ACC112 (cell line): ENCODE measurements around the gene LMO7.

Source experiments
- H2AFZ ChIP-seq: fragments of 200-600 bp; sonication (generic); one replicate; pipeline ENCODE4 v1.6.0; 2017; ENCODE audit warnings: antibody characterized with exemption, low read length; ENCODE audit not compliant: unreplicated experiment
- H3K27ac ChIP-seq: fragments of 200-600 bp; sonication (generic); 2 replicates; pipeline ENCODE4 v1.5.1; 2014; ENCODE audit warnings: low read depth, mild to moderate bottlenecking, antibody characterized with exemption, low read length, moderate library complexity
- H3K27me3 ChIP-seq: fragments of 200-600 bp; sonication (generic); 2 replicates; pipeline ENCODE4 v1.6.1; 2014; ENCODE audit warnings: mild to moderate bottlenecking, antibody characterized with exemption, low read length, moderate library complexity, mixed read lengths; ENCODE audit not compliant: insufficient read depth
- H3K36me3 ChIP-seq: fragments of 200-600 bp; sonication (generic); 2 replicates; pipeline ENCODE4 v1.6.1; 2016; ENCODE audit warnings: mild to moderate bottlenecking, antibody characterized with exemption, low read length, moderate library complexity, mixed read lengths; ENCODE audit not compliant: insufficient read depth
- H3K4me1 ChIP-seq: fragments of 200-600 bp; sonication (generic); one replicate; pipeline ENCODE4 v1.6.1; 2016; ENCODE audit warnings: low read length, mixed read lengths; ENCODE audit not compliant: insufficient read depth, unreplicated experiment, control insufficient read depth
- H3K4me3 ChIP-seq: fragments of 200-600 bp; sonication (generic); 2 replicates; pipeline ENCODE4 v1.5.1; 2014; ENCODE audit warnings: mild to moderate bottlenecking, low read depth, low read length
- H3K79me2 ChIP-seq: fragments of 200-600 bp; sonication (generic); one replicate; pipeline ENCODE4 v1.6.0; 2016; ENCODE audit warnings: low read length; ENCODE audit not compliant: control insufficient read depth, unreplicated experiment, insufficient read depth

Gene LMO7

DNA sequence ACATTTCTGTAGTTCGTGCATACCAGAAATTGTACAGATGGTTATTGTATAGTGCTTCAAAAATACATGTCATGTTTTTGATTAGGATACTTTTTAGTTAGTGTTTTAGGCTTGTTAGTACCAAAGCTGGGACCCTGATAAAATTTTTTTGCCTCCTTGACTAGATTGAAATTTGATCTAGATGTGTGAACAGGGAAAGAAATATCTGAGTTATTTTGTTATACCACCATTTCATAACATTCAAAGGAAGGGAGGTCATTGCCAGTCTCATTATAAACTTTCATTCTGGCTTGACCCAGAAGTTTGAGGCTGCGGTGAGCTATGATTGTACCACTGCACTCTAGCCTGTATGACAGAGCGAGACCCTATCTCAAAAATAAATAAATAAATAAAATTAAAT is 9.0 kb downstream of the LMO7 start:
- Histone ChIP-seq H3K4me1 (peaks cover 18% of the 10 kb centered on the region), H2AFZ (no peak overlapping the region), H3K79me2 (peaks cover 84% of the 10 kb centered on the region), H3K36me3 (no peaks in the 10 kb centered on the region; the same call in none of the 2 replicates), H3K27me3 (no peaks in the 10 kb centered on the region), H3K4me3 (no peak overlapping the region), H3K27ac (no peak overlapping the region)

DNA sequence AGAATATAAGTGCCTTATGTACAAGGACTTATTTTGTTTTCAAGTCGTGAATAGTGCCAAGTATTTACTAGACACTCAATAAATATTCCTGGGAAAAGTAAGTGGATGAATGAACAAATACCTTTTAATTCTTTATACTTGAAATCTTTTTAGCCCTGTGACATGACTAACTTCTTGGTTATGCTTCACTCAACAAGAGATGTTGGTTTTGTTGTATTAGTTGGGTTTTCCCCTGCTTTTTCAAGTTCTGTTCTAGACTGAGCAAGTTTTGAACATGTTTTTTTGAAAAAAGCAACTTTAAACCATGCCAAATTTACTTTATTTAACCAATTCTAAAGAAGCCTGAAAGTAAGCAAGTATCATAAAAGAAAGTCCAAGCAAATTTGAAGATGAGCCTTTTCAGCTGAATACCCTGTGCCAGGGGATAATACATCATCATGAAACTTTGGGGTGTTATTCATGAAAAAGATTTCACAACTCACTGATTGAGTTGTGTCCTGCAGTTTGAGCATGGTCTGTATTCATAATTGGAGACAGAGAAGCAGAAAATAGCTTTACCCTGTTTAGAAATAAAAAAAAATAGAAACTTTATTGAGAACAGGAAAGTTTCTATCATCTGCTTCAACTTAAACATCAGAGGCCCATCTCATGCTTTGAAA is 11.1 kb downstream of the LMO7 start:
- no peaks in the 10 kb centered on the region for H3K27me3 ChIP-seq
- H3K79me2 ChIP-seq = peaks cover 82% of the 10 kb centered on the region
- no peak overlapping the region for H3K4me3 ChIP-seq
- H3K36me3 ChIP-seq = no peaks in the 10 kb centered on the region; the same call in 1 of the 2 replicates
- H2AFZ ChIP-seq = peak overlapping the region; percentile 7
- H3K27ac ChIP-seq = no peak overlapping the region
- peaks cover 7% of the 10 kb centered on the region for H3K4me1 ChIP-seq

DNA sequence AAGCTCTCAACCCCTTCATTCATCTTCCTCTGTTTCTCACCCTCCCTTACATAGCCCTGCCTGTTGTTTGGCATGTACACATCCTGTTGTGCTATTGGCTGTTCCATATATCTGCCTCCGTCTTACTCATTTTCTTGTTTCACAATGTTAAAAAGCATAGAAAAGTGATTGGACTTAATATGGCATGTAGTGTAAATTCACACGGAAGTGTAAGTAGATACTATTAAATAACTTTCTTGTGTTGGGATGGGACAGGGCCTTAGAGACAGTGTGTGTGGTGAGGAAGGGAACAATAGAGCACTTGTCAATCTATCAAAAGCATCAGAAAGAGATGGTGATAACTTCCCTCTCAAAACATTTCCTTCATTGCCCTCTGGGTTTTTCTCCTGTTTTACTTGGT is 12.3 kb downstream of the LMO7 start:
- H3K36me3 ChIP-seq = no peaks in the 10 kb centered on the region; the same call in 1 of the 2 replicates
- no peaks in the 10 kb centered on the region for H3K27me3 ChIP-seq
- H3K79me2 ChIP-seq = peaks cover 81% of the 10 kb centered on the region
- H3K4me3 ChIP-seq = no peak overlapping the region
- H2AFZ ChIP-seq = no peak overlapping the region
- H3K4me1 ChIP-seq = peaks cover 7% of the 10 kb centered on the region
- no peak overlapping the region for H3K27ac ChIP-seq

DNA sequence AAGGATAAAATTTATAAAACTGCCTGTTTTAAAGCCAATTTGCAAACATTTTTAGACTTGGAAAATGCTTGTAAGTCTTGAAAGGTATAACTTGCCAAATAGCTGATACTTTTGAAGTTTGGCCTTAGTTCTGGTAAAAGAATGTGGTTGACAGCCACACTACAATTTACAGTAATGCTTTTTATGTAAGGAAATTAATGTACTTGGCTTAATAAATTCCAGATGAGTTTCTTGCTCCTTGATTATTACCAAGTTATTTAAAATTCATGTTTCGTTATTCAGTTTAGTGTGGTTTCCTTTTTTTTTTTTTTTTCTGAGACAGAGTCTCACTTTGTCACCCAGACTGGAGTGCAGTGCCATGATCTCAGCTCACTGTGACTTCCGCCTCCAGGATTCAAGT is 14.9 kb downstream of the LMO7 start:
- H3K27ac ChIP-seq = no peak overlapping the region
- H3K4me1 ChIP-seq = peaks cover 9% of the 10 kb centered on the region
- H2AFZ ChIP-seq = no peak overlapping the region
- H3K4me3 ChIP-seq = no peak overlapping the region
- H3K27me3 ChIP-seq = no peaks in the 10 kb centered on the region
- peaks cover 82% of the 10 kb centered on the region for H3K79me2 ChIP-seq
- no peaks in the 10 kb centered on the region; the same call in 1 of the 2 replicates for H3K36me3 ChIP-seq

DNA sequence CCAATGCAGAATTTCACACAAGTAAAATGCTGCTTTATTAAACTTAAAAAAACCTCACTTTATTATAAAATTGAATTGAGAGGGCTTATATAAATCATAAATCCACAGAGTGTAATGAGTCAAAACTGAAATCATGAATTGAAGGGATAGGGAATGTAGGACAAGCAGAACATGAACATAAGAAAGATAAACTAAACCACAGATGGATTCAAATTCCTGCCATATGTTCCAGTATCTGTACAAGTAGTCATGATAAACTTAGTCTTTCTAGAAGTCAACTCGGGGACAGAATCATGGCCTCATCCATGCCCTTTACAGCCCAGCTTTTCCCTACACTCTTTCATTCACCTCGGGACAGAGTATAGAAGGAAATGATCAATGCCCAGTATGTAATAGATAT is 16.6 kb downstream of the LMO7 start:
- no peak overlapping the region for H3K27ac ChIP-seq
- no peaks in the 10 kb centered on the region; the same call in 1 of the 2 replicates for H3K36me3 ChIP-seq
- no peak overlapping the region for H3K4me3 ChIP-seq
- no peaks in the 10 kb centered on the region for H3K27me3 ChIP-seq
- H3K4me1 ChIP-seq = peaks cover 16% of the 10 kb centered on the region
- H3K79me2 ChIP-seq = peaks cover 83% of the 10 kb centered on the region
- no peak overlapping the region for H2AFZ ChIP-seq

DNA sequence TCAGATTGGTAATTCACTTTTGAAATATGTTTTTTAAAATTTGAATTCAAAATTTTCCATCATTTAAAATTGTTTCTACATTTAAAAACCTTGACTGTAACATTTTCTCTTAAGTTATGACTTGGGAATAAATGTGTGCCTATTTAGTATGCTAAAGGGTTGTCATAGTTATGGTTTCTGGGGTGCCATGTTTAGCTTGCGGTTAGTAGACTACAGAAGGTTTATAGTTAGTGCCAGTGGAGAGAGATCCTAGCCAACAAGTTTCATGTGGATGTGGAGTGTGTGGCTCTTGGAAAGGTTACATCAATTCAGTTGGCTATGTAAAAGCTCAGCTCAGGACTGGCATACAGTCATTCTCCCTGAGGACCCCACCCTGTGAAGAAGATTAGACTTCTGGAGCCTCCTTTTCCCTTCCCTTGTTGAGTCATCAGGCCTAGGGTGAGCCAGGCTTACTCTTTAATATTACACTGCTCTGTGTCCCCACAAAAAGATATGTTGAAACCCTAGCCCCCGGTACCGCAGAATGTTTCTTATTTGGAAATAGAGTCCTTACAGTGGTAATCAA is 20.4 kb downstream of the LMO7 start:
- Histone ChIP-seq H3K27me3 (no peaks in the 10 kb centered on the region), H3K79me2 (peaks cover 81% of the 10 kb centered on the region), H3K36me3 (peaks cover 4% of the 10 kb centered on the region; the same call in 1 of the 2 replicates), H3K27ac (peak overlapping the region; percentile 64), H3K4me3 (no peak overlapping the region), H3K4me1 (peaks cover 27% of the 10 kb centered on the region), H2AFZ (no peak overlapping the region)

DNA sequence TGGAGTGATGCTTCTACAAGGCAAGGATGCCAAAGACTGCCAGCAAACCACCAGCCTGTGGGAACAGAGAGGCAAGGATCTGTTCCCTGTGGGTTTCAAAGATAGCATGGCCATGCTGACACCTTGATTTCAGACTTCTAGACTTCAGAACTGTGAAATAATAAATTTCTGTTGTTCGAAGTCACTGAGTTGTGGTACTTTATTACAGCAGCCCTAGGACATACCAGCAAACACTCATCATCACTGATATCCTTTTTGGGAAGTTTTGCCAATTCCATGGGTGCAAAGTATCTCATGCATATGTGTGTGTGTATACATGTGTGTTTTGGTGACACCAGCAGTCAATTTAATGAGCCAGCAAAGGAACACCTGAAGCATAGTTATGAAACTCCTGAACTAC is 21.0 kb downstream of the LMO7 start:
- Histone ChIP-seq H3K27ac (peak overlapping the region; percentile 64), H3K27me3 (no peaks in the 10 kb centered on the region), H3K4me3 (no peak overlapping the region), H3K36me3 (peaks cover 4% of the 10 kb centered on the region; the same call in 1 of the 2 replicates), H3K4me1 (peaks cover 32% of the 10 kb centered on the region), H2AFZ (no peak overlapping the region), H3K79me2 (peaks cover 79% of the 10 kb centered on the region)

DNA sequence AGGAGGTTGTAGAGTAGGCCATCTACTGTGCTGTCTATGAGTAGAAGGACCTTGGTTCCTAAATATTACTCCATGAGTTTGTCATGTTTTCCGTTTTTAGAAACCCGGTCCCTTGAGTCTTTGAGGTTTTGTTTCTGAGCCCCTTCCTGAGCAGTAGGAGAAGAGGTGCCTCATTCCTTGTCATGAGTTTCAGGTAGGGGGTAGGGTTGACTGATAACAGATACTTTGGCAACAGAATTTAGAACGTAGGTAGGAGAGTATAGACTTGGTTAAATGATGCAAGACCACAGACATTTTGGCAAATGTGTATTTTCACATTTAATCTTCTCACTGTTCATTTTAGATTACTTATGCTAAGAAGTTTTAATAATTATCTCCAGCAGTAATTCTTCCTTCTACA is 24.6 kb downstream of the LMO7 start:
- peaks cover 4% of the 10 kb centered on the region; the same call in 1 of the 2 replicates for H3K36me3 ChIP-seq
- no peak overlapping the region for H3K27ac ChIP-seq
- no peaks in the 10 kb centered on the region for H3K27me3 ChIP-seq
- H3K79me2 ChIP-seq = peaks cover 66% of the 10 kb centered on the region
- no peak overlapping the region for H2AFZ ChIP-seq
- peaks cover 33% of the 10 kb centered on the region for H3K4me1 ChIP-seq
- no peak overlapping the region for H3K4me3 ChIP-seq

DNA sequence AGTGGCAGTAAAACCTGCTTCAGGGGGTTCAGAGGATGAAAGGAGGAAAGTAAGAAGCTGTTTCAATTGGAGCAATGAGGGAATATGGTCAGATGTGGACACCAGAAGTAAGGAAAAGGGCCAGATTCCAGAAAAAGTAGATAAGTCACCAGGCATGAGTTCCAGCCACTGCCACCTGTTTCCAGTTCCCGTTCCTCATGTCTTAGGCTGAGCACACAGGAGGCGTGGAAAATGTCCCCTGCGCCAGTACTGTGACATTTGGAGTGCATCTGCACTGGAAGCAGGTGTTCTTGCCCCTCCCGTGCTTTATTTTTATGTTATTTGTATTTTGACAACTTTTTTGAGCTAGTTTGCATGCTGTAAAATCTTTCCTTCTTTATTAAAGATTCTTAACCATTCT is 25.3 kb downstream of the LMO7 start:
- peaks cover 32% of the 10 kb centered on the region for H3K4me1 ChIP-seq
- no peak overlapping the region for H3K4me3 ChIP-seq
- no peaks in the 10 kb centered on the region for H3K27me3 ChIP-seq
- H3K79me2 ChIP-seq = peaks cover 66% of the 10 kb centered on the region
- H3K36me3 ChIP-seq = peaks cover 4% of the 10 kb centered on the region; the same call in 1 of the 2 replicates
- H2AFZ ChIP-seq = no peak overlapping the region
- no peak overlapping the region for H3K27ac ChIP-seq

DNA sequence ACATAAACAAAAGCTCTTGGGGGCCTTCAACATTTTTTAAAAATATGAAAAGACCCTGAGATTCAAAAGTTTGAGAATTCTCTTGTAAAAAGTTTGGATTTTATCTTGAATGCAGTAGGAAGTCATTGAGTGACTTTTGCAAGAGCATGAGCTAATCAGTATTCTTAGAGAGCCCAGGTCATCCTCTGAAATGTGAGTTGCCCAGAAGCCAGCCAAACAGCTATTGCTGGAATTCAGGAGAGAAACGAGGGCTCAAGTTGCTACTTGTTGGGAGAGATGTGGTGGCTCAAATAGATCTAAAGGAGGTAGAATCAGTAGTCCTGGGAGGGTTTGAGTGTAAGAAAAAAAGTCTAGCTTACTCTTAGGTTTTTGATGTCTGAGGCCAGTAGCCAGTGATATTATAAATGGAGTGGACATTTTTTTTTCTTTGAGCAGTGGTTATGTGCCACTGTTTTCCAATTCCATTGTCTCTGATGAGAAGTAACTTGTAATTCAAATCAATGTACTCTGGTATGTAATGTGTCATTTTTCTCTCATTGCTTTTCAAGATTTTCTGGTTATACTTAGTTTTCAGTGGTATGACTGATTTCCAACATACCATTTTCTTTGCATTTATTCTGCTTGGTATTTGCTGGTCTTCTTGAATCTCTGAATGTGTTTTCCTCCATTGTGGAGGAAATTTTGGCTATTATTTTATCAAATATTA is 30.7 kb downstream of the LMO7 start:
- Histone ChIP-seq H3K27me3 (no peaks in the 10 kb centered on the region), H3K4me1 (peaks cover 36% of the 10 kb centered on the region), H3K79me2 (peaks cover 68% of the 10 kb centered on the region), H3K27ac (no peak overlapping the region), H3K36me3 (no peaks in the 10 kb centered on the region; the same call in 1 of the 2 replicates), H3K4me3 (no peak overlapping the region), H2AFZ (no peak overlapping the region)
